GM20000 (cell line): ENCODE measurements around the gene IQCH.
A peak's percentile ranks its signal among the peaks of the same experiment; 100 is the strongest.

Experiments
- DNase-seq: peaks from one replicate; pipeline ENCODE4 v3.0.0; 2012; ENCODE audit warnings: low spot score
- TF ChIP-seq, protein P1 (sequence below): IDR thresholded peaks from 2 replicates; pipeline ENCODE4 v1.5.1; 2012; ENCODE audit warnings: mild to moderate bottlenecking, control low read depth; ENCODE audit errors: extremely low read depth, missing control alignments

The IQCH gene

DNA sequence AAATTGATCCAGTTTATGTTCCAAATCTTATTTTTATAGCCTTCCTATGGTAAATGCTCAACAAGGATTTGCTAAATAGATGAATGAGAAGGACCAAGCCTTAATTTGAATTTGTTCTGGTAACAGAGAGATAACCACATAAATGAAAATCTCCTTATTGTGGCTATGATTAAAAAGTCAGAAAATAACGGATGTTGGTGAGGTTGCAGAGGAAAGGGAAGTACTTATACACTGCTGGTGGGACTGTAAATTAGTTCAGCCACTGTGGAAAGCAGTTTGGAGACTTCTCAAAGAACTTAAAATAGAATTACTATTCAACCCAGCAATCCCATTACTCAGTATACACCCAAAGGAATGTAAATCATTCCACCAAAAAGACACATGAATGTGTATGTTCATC is 26.3 kb upstream of the IQCH start:
- no peak for DNase-seq

DNA sequence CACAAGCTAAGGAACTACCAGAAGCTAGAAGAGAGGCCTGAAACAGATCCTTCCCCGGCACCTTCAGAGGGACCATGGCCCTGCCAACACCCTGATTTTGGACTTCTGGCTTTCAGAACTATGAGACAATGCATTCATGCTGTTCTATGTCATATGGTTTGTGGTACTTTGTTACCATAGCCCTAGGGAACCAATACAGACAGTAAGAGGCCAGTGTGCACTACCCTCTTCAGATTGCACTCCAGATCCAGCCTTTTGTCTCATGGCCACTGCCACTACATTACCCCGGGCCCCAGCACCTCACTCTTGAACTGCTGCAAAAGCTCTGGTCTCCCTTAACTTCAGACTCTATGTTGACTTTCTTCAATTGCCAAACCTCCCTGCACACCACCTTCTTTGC is 24.1 kb upstream of the IQCH start:
- no peak for DNase-seq
- TF ChIP-seq, protein P1, sequence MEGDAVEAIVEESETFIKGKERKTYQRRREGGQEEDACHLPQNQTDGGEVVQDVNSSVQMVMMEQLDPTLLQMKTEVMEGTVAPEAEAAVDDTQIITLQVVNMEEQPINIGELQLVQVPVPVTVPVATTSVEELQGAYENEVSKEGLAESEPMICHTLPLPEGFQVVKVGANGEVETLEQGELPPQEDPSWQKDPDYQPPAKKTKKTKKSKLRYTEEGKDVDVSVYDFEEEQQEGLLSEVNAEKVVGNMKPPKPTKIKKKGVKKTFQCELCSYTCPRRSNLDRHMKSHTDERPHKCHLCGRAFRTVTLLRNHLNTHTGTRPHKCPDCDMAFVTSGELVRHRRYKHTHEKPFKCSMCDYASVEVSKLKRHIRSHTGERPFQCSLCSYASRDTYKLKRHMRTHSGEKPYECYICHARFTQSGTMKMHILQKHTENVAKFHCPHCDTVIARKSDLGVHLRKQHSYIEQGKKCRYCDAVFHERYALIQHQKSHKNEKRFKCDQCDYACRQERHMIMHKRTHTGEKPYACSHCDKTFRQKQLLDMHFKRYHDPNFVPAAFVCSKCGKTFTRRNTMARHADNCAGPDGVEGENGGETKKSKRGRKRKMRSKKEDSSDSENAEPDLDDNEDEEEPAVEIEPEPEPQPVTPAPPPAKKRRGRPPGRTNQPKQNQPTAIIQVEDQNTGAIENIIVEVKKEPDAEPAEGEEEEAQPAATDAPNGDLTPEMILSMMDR = no peak

More for the DNA sequence above, 26.3 kb upstream of the IQCH start:
- TF ChIP-seq, protein P1 = no peak

DNA sequence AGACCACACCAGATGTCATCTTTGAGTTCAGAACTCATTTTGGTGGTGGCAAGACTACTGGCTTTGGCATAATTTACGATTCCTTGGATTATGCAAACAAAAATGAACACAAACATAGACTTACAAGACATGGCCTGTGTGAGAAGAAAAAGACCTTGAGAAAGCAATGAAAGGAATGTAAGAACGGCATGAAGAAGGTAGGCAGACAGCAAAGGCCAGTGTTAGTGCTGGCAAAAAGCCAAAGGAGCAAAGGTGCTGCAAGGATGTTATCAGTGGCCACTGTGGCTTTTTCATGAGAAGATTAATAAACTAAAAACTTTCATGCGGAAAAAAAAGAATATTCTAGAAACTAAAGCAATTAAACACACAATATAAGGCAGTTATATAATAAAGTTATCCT is 22.0 kb upstream of the IQCH start:
- TF ChIP-seq, protein P1 = no peak

DNA sequence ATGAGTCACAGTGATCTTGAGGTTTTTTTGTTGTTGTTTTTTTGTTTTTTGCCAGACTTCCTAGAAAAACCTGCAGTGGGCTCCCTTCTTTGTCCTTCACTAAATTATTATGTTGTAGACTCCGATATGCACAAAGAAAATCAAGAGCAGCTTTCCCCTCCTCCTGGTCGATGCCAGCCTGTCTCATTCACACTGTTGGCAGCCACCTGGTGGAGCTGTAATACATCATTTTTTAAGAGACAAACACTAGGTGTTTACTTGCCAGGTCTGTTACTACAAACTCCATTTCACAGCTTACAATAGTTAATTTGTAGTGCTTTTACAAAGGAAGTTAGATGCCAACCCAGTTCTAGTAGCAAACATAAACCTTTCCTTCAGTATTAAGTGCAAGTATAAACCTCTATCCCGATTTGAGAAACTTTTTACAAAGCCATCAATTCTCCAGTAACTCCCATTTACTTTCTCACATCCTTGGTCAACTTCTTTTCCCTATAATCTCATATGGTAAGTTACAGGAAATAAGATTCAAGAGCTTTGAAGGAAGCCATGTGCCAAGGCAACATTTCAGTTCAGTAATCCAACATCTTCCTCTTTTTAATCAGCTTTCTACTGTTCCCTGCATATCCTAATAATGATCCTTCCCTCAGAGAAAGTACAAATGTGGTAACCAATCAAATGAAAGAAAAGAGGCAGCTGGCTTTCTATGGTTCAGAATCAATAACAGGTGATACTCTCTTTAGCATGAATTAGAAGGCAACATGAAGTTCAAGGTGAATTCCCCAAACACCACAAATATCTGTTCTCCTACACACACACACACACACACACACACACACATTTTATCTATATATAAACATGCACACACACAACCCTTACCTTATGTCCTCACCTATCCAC is 14.1 kb upstream of the IQCH start:
- TF ChIP-seq, protein P1 = peak; percentile 52
- DNase-seq = peak; percentile 17

More for the DNA sequence above, 22.0 kb upstream of the IQCH start:
- no peak for DNase-seq

DNA sequence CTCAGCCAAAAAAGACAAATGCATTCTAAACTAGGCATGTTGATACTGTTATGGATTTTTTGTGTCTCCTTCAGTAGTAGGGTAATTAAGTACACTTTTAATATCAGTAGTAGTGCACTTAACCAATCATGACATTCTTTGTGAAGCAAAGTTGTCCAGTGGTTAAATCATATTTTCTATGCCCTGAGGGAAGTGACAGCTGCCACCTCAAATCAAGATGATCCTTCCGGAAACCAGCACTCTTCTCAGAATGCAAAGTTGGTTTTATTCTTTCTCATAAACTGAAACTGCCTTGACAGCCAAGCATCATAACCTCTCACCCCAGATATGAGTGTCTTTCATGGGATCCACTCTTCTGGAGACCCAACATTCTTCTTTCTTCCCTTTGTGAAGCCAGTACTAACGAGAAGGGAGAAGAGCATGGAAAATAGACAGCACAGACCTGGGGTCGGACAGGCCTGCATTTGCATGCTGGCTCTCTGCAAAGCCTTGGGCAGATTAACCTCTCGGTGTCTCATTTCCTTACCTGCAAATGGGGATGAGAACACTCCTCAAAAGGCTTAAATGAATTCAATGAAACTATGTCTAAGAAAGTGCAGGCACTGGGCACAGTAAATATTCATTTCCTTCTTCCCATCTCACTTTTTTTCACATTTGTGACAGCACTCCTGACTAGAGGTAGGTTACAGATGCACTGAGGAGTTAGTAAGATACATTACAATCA is 13.3 kb upstream of the IQCH start:
- peak; percentile 70 for DNase-seq
- TF ChIP-seq, protein P1 = no peak

DNA sequence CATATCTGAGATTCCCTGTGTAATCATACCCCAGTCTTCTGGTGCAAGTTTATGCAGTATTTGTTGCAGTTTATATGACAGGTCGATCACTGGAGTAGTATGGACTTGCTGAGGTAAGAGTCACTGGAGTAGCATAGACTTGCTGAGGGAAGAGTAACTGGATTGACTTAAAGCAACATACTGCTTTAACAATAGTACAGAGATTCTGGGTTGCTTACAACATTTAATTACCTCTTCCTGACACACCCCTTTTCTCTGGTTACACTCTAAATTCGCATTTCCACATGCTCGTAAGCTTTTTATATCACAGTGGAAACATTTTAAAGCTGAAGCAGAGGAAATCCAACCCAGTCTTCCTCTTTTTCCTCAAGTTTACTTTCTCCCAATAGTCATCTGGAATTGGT is 11.9 kb upstream of the IQCH start:
- no peak for DNase-seq

More for the DNA sequence above, 11.9 kb upstream of the IQCH start:
- TF ChIP-seq, protein P1 = no peak
